GM12878 (cell line): Measurements from ENCODE around the gene AXIN1. TPM values are rescaled to one million over a fixed set of nuclear protein-coding genes. Genes with fewer than 3 reads are reported as not detected.

Experiments
- ATAC-seq: fragments of 200-7000 bp; cut with Tn5 transposase; 3 replicates; pipeline ENCODE4 v1.9.1; 2020; ENCODE audit warnings: mild to moderate bottlenecking, moderate library complexity
- BruUV-seq: library from RNA; stranded (reverse); fragments of 400-500 nt; replicated peaks from 2 replicates; lab custom pipeline; 2021; lab: Mats Ljungman, UMichigan
- CTCF ChIA-PET: fragments of 300-600 bp; sonication (Branson Sonifier 250); formaldehyde crosslinking; extraction: SDS; loops from one replicate; lab custom pipeline; 2021; ENCODE audit warnings: inconsistent platforms; lab: Yijun Ruan, JAX
- POLR2A ChIA-PET: fragments of 350-600 bp; formaldehyde crosslinking; extraction: SDS; loops from one replicate; lab custom pipeline; 2021; ENCODE audit warnings: inconsistent platforms; lab: Charles Lee
- RAD21 ChIA-PET: fragments of 300-600 bp; sonication (Branson Sonifier 250); formaldehyde crosslinking; loops from one replicate; lab custom pipeline; 2023; ENCODE audit warnings: antibody characterized with exemption; ENCODE audit not compliant: unreplicated experiment; lab: Charles Lee
- SMC1A ChIA-PET: fragments of 300-600 bp; sonication (Branson Sonifier 250); formaldehyde crosslinking; loops from one replicate; lab custom pipeline; 2023; ENCODE audit not compliant: unreplicated experiment, uncharacterized antibody; lab: Charles Lee
- DNase-seq: peaks from one replicate; pipeline ENCODE4 v3.0.0-alpha.2; 2011; ENCODE audit warnings: low read depth, low spot score
- FAIRE-seq: peaks from 3 replicates; lab custom pipeline; 2011; peaks lifted over from hg19 to GRCh38; lab: Jason Lieb, UNC
- H2AFZ ChIP-seq: 2 replicates; pipeline ENCODE4 v1.6.0; 2011; ENCODE audit warnings: low read depth, low read length, control low read depth; ENCODE audit not compliant: control insufficient read depth
- H3K27ac ChIP-seq: 2 replicates; pipeline ENCODE4 v1.5.1; 2011; ENCODE audit warnings: control low read depth; ENCODE audit not compliant: control insufficient read depth, insufficient read depth
- H3K27me3 ChIP-seq, 2 experiments: replicated peaks in 1 of 2; 2 replicates each; pipeline versions ENCODE4 v1.6.0 to v1.6.1; 2011; ENCODE audit warnings: low read length in 1 of 2; ENCODE audit not compliant: control insufficient read depth in 2 of 2, insufficient read depth in 2 of 2
- H3K36me3 ChIP-seq, 2 experiments: 2 replicates each; pipeline ENCODE4 v1.5.1; 2011; ENCODE audit warnings: low read length in 1 of 2; ENCODE audit not compliant: control insufficient read depth in 2 of 2, insufficient read depth in 2 of 2
- H3K4me1 ChIP-seq: 2 replicates; pipeline ENCODE4 v1.6.1; 2011; ENCODE audit warnings: mild to moderate bottlenecking, low read length, moderate library complexity, mixed read lengths; ENCODE audit not compliant: control insufficient read depth, insufficient read depth
- H3K4me2 ChIP-seq: 2 replicates; pipeline ENCODE4 v1.6.0; 2011; ENCODE audit warnings: control low read depth; ENCODE audit not compliant: control insufficient read depth, insufficient read depth
- H3K4me3 ChIP-seq: fragments of 200-600 bp; sonication (generic); 2 replicates; pipeline ENCODE4 v1.5.1; 2016
- H3K79me2 ChIP-seq: 2 replicates; pipeline ENCODE4 v1.6.0; 2011; ENCODE audit warnings: low read length; ENCODE audit not compliant: control insufficient read depth, insufficient read depth
- H3K9ac ChIP-seq: 2 replicates; pipeline ENCODE4 v1.8.0; 2011; ENCODE audit warnings: low read length, control low read depth, mixed read lengths; ENCODE audit not compliant: control insufficient read depth, insufficient read depth
- H3K9me3 ChIP-seq: replicated peaks from 3 replicates; pipeline ENCODE4 v1.5.1; 2011; ENCODE audit warnings: mild to moderate bottlenecking, low read length; ENCODE audit not compliant: control insufficient read depth, insufficient read depth
- H4K20me1 ChIP-seq: 2 replicates; pipeline ENCODE4 v1.6.0; 2011; ENCODE audit not compliant: control insufficient read depth, insufficient read depth
- BHLHE40 ChIP-seq, 2 experiments: fragments of 450-650 bp in 1 of 2; IDR thresholded peaks; 2 replicates each; pipeline ENCODE4 v1.6.1; 2011 to 2017; ENCODE audit warnings: low read depth in 2 of 2, borderline replicate concordance in 1 of 2, improper control_type of control experiment in 1 of 2, low read length in 1 of 2, mild to moderate bottlenecking in 1 of 2
- MTA2 ChIP-seq: fragments of 450-650 bp; IDR thresholded peaks from 2 replicates; pipeline ENCODE4 v1.6.1; 2016; ENCODE audit warnings: low read depth, mild to moderate bottlenecking, moderate library complexity
- PBX3 ChIP-seq: IDR thresholded peaks from 2 replicates; pipeline ENCODE4 v1.6.1; 2011; ENCODE audit warnings: mild to moderate bottlenecking, low read depth, low read length, moderate library complexity; ENCODE audit not compliant: insufficient replicate concordance
- POLR2A ChIP-seq: IDR thresholded peaks from 2 replicates; pipeline ENCODE4 v1.6.1; 2011; ENCODE audit warnings: low read depth, mild to moderate bottlenecking, low read length
- POLR2AphosphoS5 ChIP-seq: IDR thresholded peaks from 2 replicates; pipeline ENCODE4 v1.6.1; 2011; ENCODE audit warnings: mild to moderate bottlenecking, low read length, inconsistent platforms
- WGBS: methylation state at CpG from one replicate; pipeline ENCODE4 v1.1.6; 2016; ENCODE audit warnings: low lambda C conversion rate; ENCODE audit not compliant: insufficient replicate concordance, insufficient coverage; ENCODE audit errors: missing lambda C conversion rate; 5-methylcytosine and 5-hydroxymethylcytosine counted together
- in situ Hi-C: fragments of 300-500 bp; cut with MboI; formaldehyde crosslinking; loops from 9 replicates; pipeline ENCODE4 v1.14.3; 2018; ENCODE audit warnings: mixed read lengths
- intact Hi-C: fragments of 100-400 bp; cut with micrococcal nuclease; formaldehyde crosslinking; loops from one replicate; pipeline ENCODE4 v1.14.2; 2022; ENCODE audit not compliant: unreplicated experiment
- polyA plus RNA-seq, 11 experiments: library from polyadenylated mRNA; depleted of rRNA in 4 of 11; unstranded in 6 of 11; stranded (reverse) in 5 of 11; fragments of >200 nt; fragmentation: Nextera tagmentation in 4 of 11; fragmentation: Illumina TruSeq in 1 of 11; extraction: Ambion mirVana in 4 of 11; extraction: Trizol in 1 of 11; gene quantifications; 1 replicate in 1 of 11; 2 replicates in 10 of 11; pipeline versions ENCODE4 v1.2.1 to v1.2.3, GENCODE V29; 2011 to 2016; ENCODE audit warnings: inconsistent platforms in 2 of 11, missing spikeins in 2 of 11, low read depth in 1 of 11
- total RNA-seq, 4 experiments: library from RNA; depleted of rRNA in 3 of 4; stranded (reverse); fragments of >200 nt in 3 of 4; fragmentation: Illumina TruSeq in 1 of 4; extraction: Trizol in 1 of 4; gene quantifications; 2 replicates each; pipeline versions ENCODE4 v1.2.1 to v1.2.3, GENCODE V29; 2013 to 2021

The AXIN1 gene
- total and polyA plus RNA-seq, 10 of the 15 experiments (the other 5 are each of a cell fraction or from before 2014, with no cell fraction given): 0.26 to 27.1 (median 7.7) TPM

- WGBS: 96% methylated on average over 10 of the region's 10 CpGs
- intact Hi-C loops: no loop called here
- no peak overlapping the region for H3K4me2 ChIP-seq
- ChIA-PET POLR2A (no interaction called here), CTCF (no interaction called here), RAD21 (no interaction called here), SMC1A (no interaction called here)
- peaks cover 4% of the 10 kb centered on the region for H3K79me2 ChIP-seq
- in situ Hi-C loops: loop anchor here (5.0 kb wide), 1 partner anchor 259 kb away; no protein-coding TSS in a partner anchor
- TF ChIP-seq POLR2A: peak; percentile 32; the same call in 1 of the 2 replicates
- TF ChIP-seq POLR2AphosphoS5: no peak
- H3K4me1 ChIP-seq: peaks cover 4% of the 10 kb centered on the region; the same call in 1 of the 2 replicates
- no peak overlapping the region for H2AFZ ChIP-seq
- no peak overlapping the region for H3K27ac ChIP-seq
- H3K36me3 ChIP-seq: peaks cover 5 to 14% of the 10 kb centered on the region in 2 experiments; a peak in 3 of 4 replicates
- BruUV-seq: no TSS peak
- DNase-seq (no peak), ATAC-seq (no peak), FAIRE-seq (no peak)
- H4K20me1 ChIP-seq: no peaks in the 10 kb centered on the region
- no peak overlapping the region for H3K9ac ChIP-seq
- H3K9me3 ChIP-seq: no peaks in the 10 kb centered on the region
- no peaks in the 10 kb centered on the region for H3K27me3 ChIP-seq
- no peak overlapping the region for H3K4me3 ChIP-seq
Observed at GRCh38 chr16:366476-366875, 14.0 kb upstream of the AXIN1 start.

- H3K9me3 ChIP-seq: no peaks in the 10 kb centered on the region
- no peak overlapping the region for H3K9ac ChIP-seq
- DNase-seq (no peak), ATAC-seq (no peak), FAIRE-seq (no peak)
- ChIA-PET CTCF (interaction anchor here (0.7 to 2.5 kb wide), 3 partner anchors 258 to 299 kb away, joined by 3 to 5 read pairs (median 3); no protein-coding TSS in a partner anchor), POLR2A (interaction anchor here (0.6 kb wide), 1 partner anchor 131 kb away, joined by 5 read pairs; no protein-coding TSS in a partner anchor)
- no peaks in the 10 kb centered on the region for H4K20me1 ChIP-seq
- no TSS peak for BruUV-seq
- peaks cover 3% of the 10 kb centered on the region; the same call in 1 of the 2 replicates for H3K4me1 ChIP-seq
- intact Hi-C loops: no loop called here
- no peak overlapping the region for H2AFZ ChIP-seq
- H3K27me3 ChIP-seq: no peaks in the 10 kb centered on the region
- peaks cover 2% of the 10 kb centered on the region for H3K79me2 ChIP-seq
- H3K4me2 ChIP-seq: no peak overlapping the region
- TF ChIP-seq BHLHE40 (IDR thresholded peaks at IDR 0.05; ENCODE audit: borderline replicate concordance in 1 of 2, low read depth in 2 of 2, low read length in 1 of 2) (peak in 1 of 2 experiments; percentile 37; a peak in 1 of 4 replicates), PBX3 (no peak), MTA2 (no peak), POLR2A (0 out of 2 replicates have a peak, but pooled peaks have one; percentile 15)
- TF ChIP-seq, all 136 proteins: peak for 2
- SMC1A ChIA-PET: no interaction called here
- no peak overlapping the region for H3K27ac ChIP-seq
- peaks cover 5 to 14% of the 10 kb centered on the region in 2 experiments; a peak in 3 of 4 replicates for H3K36me3 ChIP-seq
- in situ Hi-C loops: loop anchor here (5.0 kb wide), 1 partner anchor 258 kb away; no protein-coding TSS in a partner anchor
- WGBS: 70% methylated on average over 19 of the region's 19 CpGs
- RAD21 ChIA-PET: no interaction called here
- no peak overlapping the region for H3K4me3 ChIP-seq
Observed at GRCh38 chr16:364595-365491, 12.3 kb upstream of the AXIN1 start.
